GM23248 (cell line): ENCODE results near the gene TAF1C. TPM values are rescaled to one million over a fixed set of nuclear protein-coding genes. Genes with fewer than 3 reads are reported as not detected.

Experiments used
- DNase-seq: peaks from one replicate; pipeline ENCODE4 v3.0.0-alpha.2; 2015
- H2AFZ ChIP-seq: fragments of 200-600 bp; sonication (generic); 2 replicates; pipeline ENCODE4 v1.6.1; 2016; ENCODE audit warnings: antibody characterized with exemption
- H3F3A ChIP-seq: fragments of 200-600 bp; sonication (generic); 2 replicates; pipeline ENCODE4 v1.6.1; 2016; ENCODE audit warnings: mild to moderate bottlenecking, antibody characterized with exemption, mixed run types; ENCODE audit not compliant: insufficient read depth
- H3K27ac ChIP-seq: fragments of 200-600 bp; sonication (generic); 2 replicates; pipeline ENCODE4 v1.5.1; 2016; ENCODE audit warnings: mild to moderate bottlenecking
- H3K27me3 ChIP-seq: fragments of 200-600 bp; sonication (generic); replicated peaks from 2 replicates; pipeline ENCODE4 v1.6.1; 2016; ENCODE audit warnings: mild to moderate bottlenecking; ENCODE audit not compliant: insufficient read depth
- H3K36me3 ChIP-seq: fragments of 200-600 bp; sonication (generic); 2 replicates; pipeline ENCODE4 v1.6.1; 2016; ENCODE audit warnings: low read depth, mild to moderate bottlenecking
- H3K4me1 ChIP-seq: fragments of 200-600 bp; sonication (generic); 2 replicates; pipeline ENCODE4 v1.6.1; 2016; ENCODE audit warnings: mild to moderate bottlenecking; ENCODE audit not compliant: insufficient read depth
- H3K4me2 ChIP-seq: fragments of 200-600 bp; sonication (generic); one replicate; pipeline ENCODE4 v1.6.1; 2016; ENCODE audit warnings: mild to moderate bottlenecking; ENCODE audit not compliant: unreplicated experiment
- H3K4me3 ChIP-seq: fragments of 200-600 bp; sonication (generic); 2 replicates; pipeline ENCODE4 v1.5.1; 2016; ENCODE audit warnings: mild to moderate bottlenecking
- H3K79me2 ChIP-seq: fragments of 200-600 bp; sonication (generic); 2 replicates; pipeline ENCODE4 v1.6.1; 2016; ENCODE audit warnings: mild to moderate bottlenecking; ENCODE audit not compliant: insufficient read depth
- H3K9ac ChIP-seq: fragments of 200-600 bp; sonication (generic); 2 replicates; pipeline ENCODE4 v1.6.1; 2016; ENCODE audit warnings: mild to moderate bottlenecking
- H3K9me2 ChIP-seq: fragments of 200-600 bp; sonication (generic); 2 replicates; pipeline ENCODE4 v1.6.1; 2016; ENCODE audit warnings: mixed run types, mild to moderate bottlenecking, moderate library complexity; ENCODE audit not compliant: insufficient read depth
- H3K9me3 ChIP-seq: fragments of 200-600 bp; sonication (generic); one replicate; pipeline ENCODE4 v1.6.1; 2017; ENCODE audit warnings: low read depth
- H4K20me1 ChIP-seq: fragments of 200-600 bp; sonication (generic); 2 replicates; pipeline ENCODE4 v1.6.0; 2016; ENCODE audit not compliant: insufficient read depth
- EZH2 ChIP-seq: fragments of 200-600 bp; sonication (generic); IDR thresholded peaks from 2 replicates; pipeline ENCODE4 v1.6.1; 2018; ENCODE audit warnings: antibody characterized with exemption, mild to moderate bottlenecking; ENCODE audit not compliant: insufficient read depth, poor library complexity, severe bottlenecking
- EZH2phosphoT487 ChIP-seq: fragments of 200-600 bp; sonication (generic); IDR thresholded peaks from 2 replicates; pipeline ENCODE4 v1.6.1; 2018; ENCODE audit warnings: antibody characterized with exemption, moderate library complexity, mild to moderate bottlenecking, low read depth; ENCODE audit not compliant: insufficient read depth
- WGBS, 2 experiments: methylation state at CpG; one replicate each; pipeline ENCODE4 v1.1.6; 2015 to 2017; ENCODE audit warnings: low lambda C conversion rate in 2 of 2, low coverage in 1 of 2; ENCODE audit errors: missing lambda C conversion rate in 2 of 2; 5-methylcytosine and 5-hydroxymethylcytosine counted together
- in situ Hi-C: fragments of 300-500 bp; cut with MboI; formaldehyde crosslinking; loops from 2 replicates; pipeline ENCODE4 v1.15.0; 2020
- polyA plus RNA-seq: library from polyadenylated mRNA; unstranded; fragments of >200 nt; fragmentation: Nextera tagmentation; extraction: Ambion mirVana; gene quantifications from 2 replicates; pipeline ENCODE4 v1.2.1, GENCODE V29; 2016
- total RNA-seq: library from RNA; depleted of rRNA; stranded (reverse); fragments of >200 nt; shearing (Covaris generic); gene quantifications from 2 replicates; pipeline ENCODE4 v1.2.3, GENCODE V29; 2014

Gene TAF1C
- total and polyA plus RNA-seq, 2 experiments from 2014 or later: 18.1 to 31.5 TPM

GRCh38 chr16:84175350-84176081 lies 11.3 kb downstream of the TAF1C start:
- Histone ChIP-seq H3K9ac (no peak overlapping the region), H3K4me2 (no peak overlapping the region), H3K79me2 (no peaks in the 10 kb centered on the region), H3K4me1 (peaks cover 21% of the 10 kb centered on the region), H3K9me3 (no peaks in the 10 kb centered on the region), H3K27ac (no peak overlapping the region), H3K4me3 (no peak overlapping the region), H3K9me2 (no peaks in the 10 kb centered on the region), H2AFZ (no peak overlapping the region), H3F3A (peaks cover 10% of the 10 kb centered on the region; the same call in 1 of the 2 replicates), H3K27me3 (no peaks in the 10 kb centered on the region), H3K36me3 (no peaks in the 10 kb centered on the region), H4K20me1 (no peaks in the 10 kb centered on the region)
- TF ChIP-seq EZH2 (no peak), EZH2phosphoT487 (no peak)
- WGBS, 2 experiments: 53 to 54% methylated on average over 10 of the region's 10 CpGs
- DNase-seq: peak; percentile 67
- in situ Hi-C loops: no loop called here

- no peaks in the 10 kb centered on the region for H3K9me3 ChIP-seq
- 81 to 83% methylated on average over 11 of the region's 11 CpGs for WGBS, 2 experiments
- no peak for DNase-seq
- H3K4me3 ChIP-seq: no peak overlapping the region
- no peaks in the 10 kb centered on the region for H4K20me1 ChIP-seq
- TF ChIP-seq EZH2 (no peak), EZH2phosphoT487 (no peak)
- H3K9me2 ChIP-seq: no peaks in the 10 kb centered on the region
- no peak overlapping the region for H2AFZ ChIP-seq
- peaks cover 21% of the 10 kb centered on the region for H3K4me1 ChIP-seq
- no peaks in the 10 kb centered on the region for H3K36me3 ChIP-seq
- in situ Hi-C loops: no loop called here
- H3K9ac ChIP-seq: no peak overlapping the region
- H3K27me3 ChIP-seq: no peaks in the 10 kb centered on the region
- H3K4me2 ChIP-seq: no peak overlapping the region
- H3K27ac ChIP-seq: no peak overlapping the region
- H3F3A ChIP-seq: peaks cover 10% of the 10 kb centered on the region; the same call in 1 of the 2 replicates
- no peaks in the 10 kb centered on the region for H3K79me2 ChIP-seq
Measured at GRCh38 chr16:84174396-84174795, 12.5 kb downstream of the TAF1C start.

GRCh38 chr16:84169765-84170310 lies 17.0 kb downstream of the TAF1C start:
- H3K36me3 ChIP-seq: no peaks in the 10 kb centered on the region
- H3K9ac ChIP-seq: no peak overlapping the region
- in situ Hi-C loops: no loop called here
- H3F3A ChIP-seq: no peaks in the 10 kb centered on the region
- H3K9me2 ChIP-seq: no peaks in the 10 kb centered on the region
- 72% methylated on average over 10 to 11 of the region's 11 CpGs for WGBS, 2 experiments
- H3K27ac ChIP-seq: no peak overlapping the region
- H3K9me3 ChIP-seq: no peaks in the 10 kb centered on the region
- no peaks in the 10 kb centered on the region for H3K4me1 ChIP-seq
- H3K4me3 ChIP-seq: no peak overlapping the region
- H3K79me2 ChIP-seq: no peaks in the 10 kb centered on the region
- H2AFZ ChIP-seq: no peak overlapping the region
- H4K20me1 ChIP-seq: no peaks in the 10 kb centered on the region
- H3K4me2 ChIP-seq: no peak overlapping the region
- TF ChIP-seq EZH2phosphoT487 (no peak), EZH2 (no peak)
- H3K27me3 ChIP-seq: peaks cover 19% of the 10 kb centered on the region
- DNase-seq: no peak

GRCh38 chr16:84166796-84167695 lies 19.8 kb downstream of the TAF1C start:
- H3K4me3 ChIP-seq: no peak overlapping the region
- in situ Hi-C loops: no loop called here
- H3K79me2 ChIP-seq: no peaks in the 10 kb centered on the region
- H3F3A ChIP-seq: no peaks in the 10 kb centered on the region
- no peaks in the 10 kb centered on the region for H3K9me2 ChIP-seq
- H2AFZ ChIP-seq: no peak overlapping the region
- DNase-seq: no peak
- no peaks in the 10 kb centered on the region for H3K4me1 ChIP-seq
- no peak overlapping the region for H3K27ac ChIP-seq
- WGBS, 2 experiments: 64 to 70% methylated on average over 13 of the region's 13 CpGs
- H3K27me3 ChIP-seq: peaks cover 27% of the 10 kb centered on the region
- no peak overlapping the region for H3K4me2 ChIP-seq
- no peaks in the 10 kb centered on the region for H3K9me3 ChIP-seq
- no peaks in the 10 kb centered on the region for H4K20me1 ChIP-seq
- TF ChIP-seq EZH2 (no peak), EZH2phosphoT487 (no peak)
- no peaks in the 10 kb centered on the region for H3K36me3 ChIP-seq
- no peak overlapping the region for H3K9ac ChIP-seq
